LNCAP (cell line): ENCODE results near the gene KNOP1.

ENCODE experiments used
- CTCF ChIP-seq: fragments of 450-650 bp; IDR thresholded peaks from 2 replicates; pipeline ENCODE4 v1.5.1; 2017; ENCODE audit warnings: mild to moderate bottlenecking

Gene KNOP1, protein sequence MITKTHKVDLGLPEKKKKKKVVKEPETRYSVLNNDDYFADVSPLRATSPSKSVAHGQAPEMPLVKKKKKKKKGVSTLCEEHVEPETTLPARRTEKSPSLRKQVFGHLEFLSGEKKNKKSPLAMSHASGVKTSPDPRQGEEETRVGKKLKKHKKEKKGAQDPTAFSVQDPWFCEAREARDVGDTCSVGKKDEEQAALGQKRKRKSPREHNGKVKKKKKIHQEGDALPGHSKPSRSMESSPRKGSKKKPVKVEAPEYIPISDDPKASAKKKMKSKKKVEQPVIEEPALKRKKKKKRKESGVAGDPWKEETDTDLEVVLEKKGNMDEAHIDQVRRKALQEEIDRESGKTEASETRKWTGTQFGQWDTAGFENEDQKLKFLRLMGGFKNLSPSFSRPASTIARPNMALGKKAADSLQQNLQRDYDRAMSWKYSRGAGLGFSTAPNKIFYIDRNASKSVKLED

GRCh38 chr16:19717741-19718623, at the start of gene KNOP1, which contains the start of gene IQCK:
Gene KNOP1 (minus strand): TSS chr16:19718227. CDS start chr16:19715035, 3,192 bp downstream.
Gene IQCK (plus strand): TSS chr16:19718271. CDS start chr16:19718307, 36 bp downstream.
- no peak for TF ChIP-seq CTCF

- TF ChIP-seq CTCF, result no peak
Measured at GRCh38 chr16:19767497-19767896, 49.5 kb upstream of the KNOP1 start.

- TF ChIP-seq CTCF, result no peak
Measured at GRCh38 chr16:19766988-19767387, 49.0 kb upstream of the KNOP1 start.

DNA sequence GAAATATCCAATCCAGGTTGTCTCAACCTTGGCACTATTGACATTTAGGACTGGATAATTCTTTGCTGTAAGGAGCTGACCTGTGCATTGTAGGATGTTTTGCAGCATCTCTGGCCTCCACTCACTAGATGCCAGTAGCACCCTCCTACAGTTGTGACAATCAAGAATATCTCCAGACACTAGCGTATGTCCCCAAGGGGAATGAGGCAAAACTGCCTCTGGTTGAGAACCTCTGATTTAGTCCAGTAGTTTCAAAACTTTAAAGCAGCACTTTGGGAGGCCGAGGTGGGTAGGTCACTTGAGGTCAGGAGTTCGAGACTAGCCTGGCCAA, 48.5 kb upstream of the KNOP1 start:
- TF ChIP-seq CTCF, result no peak

DNA sequence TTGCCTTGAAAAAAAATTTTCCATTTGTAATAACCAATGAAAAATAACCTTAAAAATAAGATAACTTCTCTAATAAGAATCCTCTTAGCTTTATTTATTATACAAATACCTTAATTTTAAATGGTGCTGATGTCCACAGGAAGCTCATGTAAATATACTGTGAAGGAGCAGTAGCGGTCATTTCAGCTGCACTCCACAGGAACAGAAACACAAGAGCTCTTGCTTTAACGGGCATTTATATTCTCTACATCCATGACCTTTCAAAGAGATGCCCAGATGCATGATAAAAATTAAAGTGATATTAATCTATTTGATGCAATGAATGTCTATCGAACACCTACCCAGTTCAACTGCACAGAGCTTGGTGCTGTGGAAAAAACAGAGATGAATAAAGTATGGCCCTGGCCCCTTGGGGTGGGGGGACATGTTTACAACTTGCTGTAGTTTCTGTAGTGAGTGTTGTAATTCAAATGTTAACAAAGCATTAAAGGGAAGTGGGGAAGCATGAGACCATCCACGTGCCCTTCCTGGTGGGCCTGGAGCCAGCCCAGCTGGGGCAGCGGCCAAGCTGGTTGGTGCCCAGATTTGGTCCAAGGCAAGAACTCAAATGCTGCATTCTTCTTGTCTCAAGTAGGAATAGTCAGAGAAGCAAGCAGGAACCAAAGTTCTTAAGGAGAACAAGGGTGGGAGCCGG, 48.0 kb upstream of the KNOP1 start:
- no peak for TF ChIP-seq CTCF

- TF ChIP-seq CTCF, result no peak
Measured at GRCh38 chr16:19760356-19761060, 42.5 kb upstream of the KNOP1 start.
